Hindlimb muscle (tissue), 1 donor: ENCODE data around the gene SLC39A5. TPM values are rescaled to one million over a fixed set of nuclear protein-coding genes. Genes with fewer than 3 reads are reported as not detected.
A peak's percentile ranks its signal among the peaks of the same experiment; 100 is the strongest.

Experiments used
- DNase-seq: peaks from one replicate; pipeline ENCODE4 v3.0.0-alpha.2; 2013
- polyA plus RNA-seq: library from polyadenylated mRNA; unstranded; fragments of 120-200 nt; gene quantifications from one replicate; pipeline ENCODE4 v1.2.1, GENCODE V29; 2013; ENCODE audit not compliant: insufficient read length

Gene SLC39A5
- polyA plus RNA-seq, 1 donor, result not detected

DNA sequence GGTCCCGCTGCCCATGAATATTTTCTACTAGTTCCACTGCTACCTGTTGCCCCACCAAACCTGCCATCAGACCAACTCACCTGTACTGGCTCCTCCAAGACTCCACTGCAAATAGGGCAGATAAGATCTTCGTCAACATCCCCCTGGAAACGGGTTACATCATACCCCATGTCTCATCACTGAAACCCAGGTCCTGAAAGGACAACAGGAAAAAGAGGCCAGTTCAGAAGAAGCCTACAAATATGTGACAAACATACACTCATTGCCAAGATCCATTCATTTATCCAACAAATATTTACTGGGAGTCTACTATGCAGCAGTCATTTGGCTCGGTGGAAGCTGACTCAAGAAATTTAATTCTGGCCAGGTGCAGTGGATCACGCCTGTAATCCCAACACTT is 16.0 kb upstream of the SLC39A5 start:
- no peak for DNase-seq

- no peak for DNase-seq
These were observed 13.4 kb upstream of the SLC39A5 start for GRCh38 chr12:56216461-56216860.

GRCh38 chr12:56219840-56220239 is 10.0 kb upstream of the SLC39A5 start:
- DNase-seq, result no peak

DNA sequence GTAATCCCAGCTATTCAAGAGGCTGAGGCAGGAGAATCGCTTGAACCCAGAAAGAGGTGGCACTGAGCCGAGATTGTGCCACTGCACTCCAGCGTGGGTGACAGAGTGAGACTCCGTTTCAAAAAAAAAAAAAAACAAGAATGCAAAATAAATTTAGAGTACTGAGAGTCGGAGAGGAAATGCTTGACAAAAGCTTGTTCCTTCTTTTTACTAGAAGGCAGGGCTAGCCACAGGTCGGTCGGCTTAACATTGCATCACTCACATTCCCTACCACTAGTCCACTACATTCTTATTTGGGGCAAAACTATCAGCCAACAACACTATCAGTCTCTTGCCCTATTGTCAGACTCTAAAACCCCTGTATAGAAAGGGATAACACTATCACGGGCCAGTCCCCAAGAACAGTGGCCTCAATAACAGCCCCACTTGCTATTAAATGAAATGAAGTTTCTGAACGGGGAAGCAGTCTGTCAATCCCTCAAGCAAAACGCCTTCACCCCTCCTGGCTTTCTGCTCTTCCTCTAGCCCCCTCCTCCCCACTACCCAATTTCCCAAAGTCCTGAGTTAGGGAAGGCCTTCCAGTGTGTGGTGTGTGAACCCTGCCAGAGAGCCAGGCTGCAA is 9.1 kb upstream of the SLC39A5 start:
- DNase-seq, result no peak

- DNase-seq, result peak; percentile 72
These were observed 8.6 kb upstream of the SLC39A5 start for GRCh38 chr12:56221232-56221756.

- peak; percentile 98 for DNase-seq
These were observed 7.9 kb upstream of the SLC39A5 start, which contains the start of gene RNF41 for GRCh38 chr12:56221757-56222530. Gene RNF41 (minus strand): TSS chr12:56221922. CDS start chr12:56214047, 7,875 bp downstream.

- DNase-seq, result no peak
These were observed 7.3 kb upstream of the SLC39A5 start for GRCh38 chr12:56222531-56222895.

- no peak for DNase-seq
These were observed 6.2 kb upstream of the SLC39A5 start for GRCh38 chr12:56223571-56224101.

DNA sequence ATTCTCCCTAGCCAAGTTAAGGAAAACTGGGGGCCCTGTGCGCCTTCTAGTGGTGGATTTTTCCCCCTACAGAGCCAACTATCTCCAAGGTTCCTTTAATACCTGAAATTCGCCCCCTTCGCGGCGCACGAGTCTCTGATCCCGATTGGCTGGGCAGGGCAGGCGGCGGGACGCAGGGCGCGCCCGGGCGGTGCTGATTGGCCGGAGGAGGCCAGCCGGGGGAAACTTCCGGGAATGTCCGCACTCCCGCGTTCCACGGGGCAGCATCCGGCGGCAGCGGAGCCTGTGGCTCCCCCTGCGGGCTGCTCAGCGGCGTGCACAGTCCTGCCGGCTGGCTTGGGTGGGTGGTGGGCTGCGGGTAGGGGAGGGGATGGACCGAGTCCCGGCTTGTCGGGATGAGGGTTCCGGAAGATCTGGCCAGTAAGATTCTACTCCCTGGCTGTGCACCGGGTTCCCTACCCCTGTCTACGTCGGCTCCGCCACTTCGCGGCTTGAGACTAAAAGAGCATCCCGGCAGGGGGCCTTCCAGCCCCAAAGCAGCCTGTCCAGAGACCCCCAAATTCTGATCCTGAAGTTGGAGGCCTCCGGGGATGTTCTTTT is 5.6 kb upstream of the SLC39A5 start, which contains the start of gene NABP2:
Gene NABP2, plus strand, starts transcription at position 241 of the 600 bp plus-strand sequence. CDS start 515 bp downstream, outside the sequence.
- peak; percentile 98 for DNase-seq

- no peak for DNase-seq
These were observed 4.9 kb upstream of the SLC39A5 start for GRCh38 chr12:56224954-56225353.

- no peak for DNase-seq
These were observed 769 bp upstream of the SLC39A5 start for GRCh38 chr12:56229082-56229481.

GRCh38 chr12:56230432-56231183 is 757 bp downstream of the SLC39A5 start:
- no peak for DNase-seq

DNA sequence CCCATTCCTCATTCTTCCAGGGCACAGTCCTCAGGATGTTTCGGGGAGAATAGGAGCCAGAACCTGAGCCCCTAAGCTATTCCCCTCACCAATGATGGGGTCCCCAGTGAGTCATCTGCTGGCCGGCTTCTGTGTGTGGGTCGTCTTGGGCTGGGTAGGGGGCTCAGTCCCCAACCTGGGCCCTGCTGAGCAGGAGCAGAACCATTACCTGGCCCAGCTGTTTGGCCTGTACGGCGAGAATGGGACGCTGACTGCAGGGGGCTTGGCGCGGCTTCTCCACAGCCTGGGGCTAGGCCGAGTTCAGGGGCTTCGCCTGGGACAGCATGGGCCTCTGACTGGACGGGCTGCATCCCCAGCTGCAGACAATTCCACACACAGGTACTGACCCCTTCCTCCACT is 1.3 kb downstream of the SLC39A5 start:
- DNase-seq, result no peak

- no peak for DNase-seq
These were observed 5.0 kb downstream of the SLC39A5 start for GRCh38 chr12:56234746-56235436.

DNA sequence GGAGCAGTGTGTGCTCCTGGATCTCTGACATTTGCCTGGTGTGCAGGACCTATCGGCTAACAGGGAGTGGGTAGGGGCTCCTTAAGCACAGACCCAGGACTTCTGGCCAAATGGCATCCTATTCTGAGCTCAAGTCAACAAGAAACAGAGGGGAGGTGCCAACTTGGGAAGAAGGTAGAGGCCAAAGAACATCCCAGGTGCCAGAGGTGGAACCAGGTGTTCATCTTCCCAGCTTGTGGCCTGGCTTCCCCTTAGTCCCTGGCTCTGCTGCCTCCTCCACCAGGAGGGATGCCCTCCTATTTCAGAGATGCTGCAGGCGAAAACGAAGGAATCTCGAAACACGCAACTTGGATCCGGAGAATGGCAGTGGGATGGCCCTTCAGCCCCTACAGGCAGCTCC is 6.2 kb downstream of the SLC39A5 start:
- no peak for DNase-seq

GRCh38 chr12:56236985-56237384 is 7.1 kb downstream of the SLC39A5 start:
- DNase-seq, result no peak

DNA sequence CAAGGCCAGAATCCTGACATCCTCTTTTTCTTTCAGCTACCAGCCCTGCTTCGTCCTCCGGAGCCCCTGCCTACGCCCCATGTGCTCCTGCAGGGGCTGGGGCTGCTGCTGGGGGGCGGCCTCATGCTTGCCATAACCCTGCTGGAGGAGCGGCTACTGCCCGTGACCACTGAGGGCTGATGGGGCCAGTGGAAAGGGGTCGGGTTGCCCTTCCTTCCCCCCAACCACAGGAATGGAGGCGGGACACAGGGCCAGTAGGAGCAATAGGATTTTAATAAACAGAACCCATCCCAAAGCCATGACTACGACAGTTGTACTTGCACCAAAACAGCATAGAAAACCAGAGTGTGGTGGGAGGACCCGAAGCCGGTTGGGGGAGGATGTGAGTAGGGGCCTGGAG is 7.7 kb downstream of the SLC39A5 start:
- DNase-seq, result no peak

GRCh38 chr12:56241424-56242303 is 11.8 kb downstream of the SLC39A5 start:
- no peak for DNase-seq

DNA sequence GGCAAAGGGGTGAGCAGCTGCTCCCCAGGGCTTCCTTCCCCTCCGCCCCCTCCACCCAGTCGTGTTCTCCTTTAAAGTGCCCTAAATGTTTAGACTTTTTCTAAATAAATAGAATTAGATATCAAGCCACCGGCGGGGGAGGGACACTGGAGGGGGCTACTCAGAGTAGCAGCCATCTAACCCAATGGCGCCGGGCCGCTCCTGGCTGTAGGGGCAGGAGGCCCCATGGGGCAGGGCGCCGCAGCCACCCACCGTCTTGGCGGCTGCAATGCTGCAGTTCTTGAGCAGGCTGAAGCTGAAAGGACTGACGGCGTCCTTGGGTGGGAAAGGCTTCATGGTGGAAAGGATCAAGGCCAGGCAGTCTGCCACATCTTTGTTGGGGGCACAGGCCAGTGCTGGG is 13.1 kb downstream of the SLC39A5 start:
- no peak for DNase-seq

- no peak for DNase-seq
These were observed 13.9 kb downstream of the SLC39A5 start for GRCh38 chr12:56243731-56244181.

DNA sequence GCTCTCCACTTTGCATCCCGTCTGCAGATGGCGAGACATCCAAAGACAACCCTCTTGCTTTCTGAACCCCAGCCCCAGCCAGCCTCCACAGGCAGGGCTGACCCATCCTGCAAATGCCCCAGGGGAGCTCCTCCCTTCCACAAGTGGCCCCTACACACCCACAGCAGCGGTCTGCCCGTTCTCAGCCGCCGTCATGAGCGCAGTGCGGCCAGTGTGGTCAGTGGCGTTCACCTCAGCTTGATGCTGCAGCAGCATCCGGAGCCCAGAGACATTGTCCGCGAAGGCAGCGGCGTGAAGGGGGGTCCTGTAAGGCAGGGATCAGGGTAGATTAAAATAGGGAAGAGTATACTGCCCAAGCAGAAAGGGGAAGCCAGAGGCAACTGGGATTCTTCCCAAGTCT is 14.6 kb downstream of the SLC39A5 start:
- no peak for DNase-seq
